Sigmoid colon (tissue), 4 donors: ENCODE measurements around the gene ATXN7.

Experiments
- EP300 ChIP-seq, 4 donors: sonication (generic); formaldehyde crosslinking; IDR thresholded peaks; one replicate each; pipeline ENCODE4 v1.6.1; 2017; ENCODE audit warnings: antibody characterized with exemption in 4 of 4
- POLR2A ChIP-seq, 2 donors: fragments of 450-650 bp; IDR thresholded peaks; one replicate each; pipeline ENCODE4 v1.6.1; 2016; ENCODE audit warnings: antibody characterized with exemption in 2 of 2, mild to moderate bottlenecking in 2 of 2, moderate library complexity in 2 of 2
- POLR2AphosphoS5 ChIP-seq, 4 donors: sonication (generic); formaldehyde crosslinking; IDR thresholded peaks; one replicate each; pipeline ENCODE4 v1.6.1; 2017; ENCODE audit warnings: antibody characterized with exemption in 4 of 4
- TF ChIP-seq, protein P1 (sequence below), 4 experiments: fragments of 450-650 bp in 3 of 4; fragments of 200-600 bp in 1 of 4; IDR thresholded peaks; one replicate each; pipeline ENCODE4 v1.5.1; 2016 to 2019; ENCODE audit warnings: antibody characterized with exemption in 4 of 4, mild to moderate bottlenecking in 3 of 4, moderate library complexity in 2 of 4

DNA sequence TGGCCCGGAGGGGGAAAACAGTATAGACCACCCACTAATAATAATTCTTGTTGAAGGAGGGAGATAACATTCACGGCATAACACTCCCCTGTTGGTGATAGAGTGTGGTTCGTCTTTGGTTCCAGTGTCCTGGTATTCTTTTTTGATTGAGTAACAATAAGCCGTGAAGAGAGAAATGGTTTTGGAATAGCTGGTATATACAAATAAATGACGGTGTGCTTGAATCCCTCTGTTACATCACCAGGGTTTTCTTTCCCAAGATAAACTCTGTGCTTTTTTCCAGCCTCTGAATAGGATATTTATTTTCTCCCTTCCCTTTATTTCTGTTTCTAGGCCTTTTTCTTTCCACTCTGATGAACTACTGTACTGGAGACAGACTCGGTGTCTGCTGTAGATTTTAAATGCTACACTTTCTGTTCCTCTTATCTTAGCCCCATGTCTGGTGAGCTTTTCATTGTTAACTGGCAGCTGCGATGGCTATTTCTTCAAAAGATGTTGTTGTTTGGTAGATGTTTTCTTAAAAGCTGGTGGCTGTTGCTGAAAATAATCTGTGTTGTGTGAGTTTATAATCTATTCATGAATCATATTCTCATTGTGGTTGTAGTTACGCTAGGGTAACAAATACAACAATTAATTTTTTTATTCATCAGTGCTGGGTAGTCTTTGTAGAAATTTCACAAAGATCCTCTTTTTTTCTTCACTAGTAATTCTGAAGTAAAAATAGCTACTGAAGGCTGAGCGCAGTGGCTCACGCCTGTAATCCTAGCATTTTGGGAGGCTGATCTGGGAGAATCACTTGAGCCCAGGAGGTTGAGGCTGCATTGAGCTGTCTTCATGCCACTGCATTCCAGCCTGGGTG lies 64.0 kb downstream of the ATXN7 start:
- TF ChIP-seq EP300 (IDR thresholded peaks at IDR 0.05), result no peak
- TF ChIP-seq, protein P1, sequence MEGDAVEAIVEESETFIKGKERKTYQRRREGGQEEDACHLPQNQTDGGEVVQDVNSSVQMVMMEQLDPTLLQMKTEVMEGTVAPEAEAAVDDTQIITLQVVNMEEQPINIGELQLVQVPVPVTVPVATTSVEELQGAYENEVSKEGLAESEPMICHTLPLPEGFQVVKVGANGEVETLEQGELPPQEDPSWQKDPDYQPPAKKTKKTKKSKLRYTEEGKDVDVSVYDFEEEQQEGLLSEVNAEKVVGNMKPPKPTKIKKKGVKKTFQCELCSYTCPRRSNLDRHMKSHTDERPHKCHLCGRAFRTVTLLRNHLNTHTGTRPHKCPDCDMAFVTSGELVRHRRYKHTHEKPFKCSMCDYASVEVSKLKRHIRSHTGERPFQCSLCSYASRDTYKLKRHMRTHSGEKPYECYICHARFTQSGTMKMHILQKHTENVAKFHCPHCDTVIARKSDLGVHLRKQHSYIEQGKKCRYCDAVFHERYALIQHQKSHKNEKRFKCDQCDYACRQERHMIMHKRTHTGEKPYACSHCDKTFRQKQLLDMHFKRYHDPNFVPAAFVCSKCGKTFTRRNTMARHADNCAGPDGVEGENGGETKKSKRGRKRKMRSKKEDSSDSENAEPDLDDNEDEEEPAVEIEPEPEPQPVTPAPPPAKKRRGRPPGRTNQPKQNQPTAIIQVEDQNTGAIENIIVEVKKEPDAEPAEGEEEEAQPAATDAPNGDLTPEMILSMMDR (IDR thresholded peaks at IDR 0.05), result no peak
- TF ChIP-seq POLR2AphosphoS5 (IDR thresholded peaks at IDR 0.05), result no peak
- TF ChIP-seq POLR2A (IDR thresholded peaks at IDR 0.05), result no peak
